ENCODE measurements around the gene ACTL8.

GRCh38 chr1:17764591-17764990, 9.5 kb downstream of the ACTL8 start:
- TF ChIP-seq POLR2A (IDR thresholded peaks at IDR 0.05) (no peak), CTCF (IDR thresholded peaks at IDR 0.05) (no peak)

Data from esophagus squamous epithelium (tissue), 4 donors.